ENCODE results near the gene DPH6.
A peak's percentile ranks its signal among the peaks of the same experiment; 100 is the strongest.

The DPH6 gene

GRCh38 chr15:35485411-35485810, 60.6 kb downstream of the DPH6 start:
- Histone ChIP-seq H2AK5ac (ENCODE audit: low read length, severe bottlenecking) (no peak overlapping the region), H2AFZ (ENCODE audit: low read depth, low read length) (no peak overlapping the region), H2BK5ac (ENCODE audit: low read depth, low read length, poor library complexity, severe bottlenecking) (no peak overlapping the region), H3K18ac (ENCODE audit: low read depth in 1 of 2, low read length in 2 of 2) (no peak overlapping the region), H3K4me3 (ENCODE audit: insufficient read depth in 1 of 2, low read depth in 1 of 2, low read length in 2 of 2) (no peak overlapping the region), H3K27ac (ENCODE audit: low read length, poor library complexity, severe bottlenecking) (no peak overlapping the region), H3K9ac (ENCODE audit: low read length) (no peak overlapping the region), H3K4me1 (ENCODE audit: control insufficient read depth, insufficient read depth, low read depth, low read length) (no peaks in the 10 kb centered on the region), H3K27me3 (ENCODE audit: control insufficient read depth in 1 of 2, insufficient read depth in 1 of 2, low read length in 2 of 2) (no peaks in the 10 kb centered on the region), H4K8ac (ENCODE audit: low read length) (no peak overlapping the region), H3K79me1 (replicated peaks; ENCODE audit: low read length, poor library complexity, severe bottlenecking) (peaks cover 2% of the 10 kb centered on the region), H3K23ac (ENCODE audit: low read length in 2 of 2) (no peak overlapping the region), H3K36me3 (ENCODE audit: control insufficient read depth in 1 of 2, insufficient read depth in 2 of 2, low read depth in 1 of 2, low read length in 2 of 2) (peaks cover 6 to 8% of the 10 kb centered on the region in 2 experiments), H3K14ac (ENCODE audit: low read length in 2 of 2) (no peak overlapping the region), H3K4me2 (ENCODE audit: low read length, poor library complexity, severe bottlenecking) (no peak overlapping the region), H2BK120ac (ENCODE audit: low read depth, low read length) (no peak overlapping the region), H3K4ac (ENCODE audit: low read depth in 1 of 2, low read length in 2 of 2) (no peak overlapping the region), H2BK12ac (ENCODE audit: low read length in 2 of 2) (no peak overlapping the region), H4K91ac (ENCODE audit: low read length) (no peak overlapping the region), H2BK15ac (ENCODE audit: low read depth, poor library complexity, severe bottlenecking) (no peak overlapping the region), H3K9me3 (ENCODE audit: control insufficient read depth, low read length) (peaks cover 20% of the 10 kb centered on the region)
- no peak for DNase-seq
- WGBS: no CpG with 5 or more reads among the region's 2 CpGs

- no peak overlapping the region for H3K18ac ChIP-seq (ENCODE audit: low read depth in 1 of 2, low read length in 2 of 2)
- no peak overlapping the region for H2AK5ac ChIP-seq (ENCODE audit: low read length, severe bottlenecking)
- WGBS: 100% methylated on average over 2 of the region's 5 CpGs
- H4K91ac ChIP-seq (ENCODE audit: low read length): no peak overlapping the region
- peaks cover 2% of the 10 kb centered on the region for H3K79me1 ChIP-seq (replicated peaks; ENCODE audit: low read length, poor library complexity, severe bottlenecking)
- no peak overlapping the region for H3K27ac ChIP-seq (ENCODE audit: low read length, poor library complexity, severe bottlenecking)
- no peak overlapping the region for H2BK5ac ChIP-seq (ENCODE audit: low read depth, low read length, poor library complexity, severe bottlenecking)
- H3K4me1 ChIP-seq (ENCODE audit: control insufficient read depth, insufficient read depth, low read depth, low read length): no peaks in the 10 kb centered on the region
- no peak overlapping the region for H3K9ac ChIP-seq (ENCODE audit: low read length)
- peaks cover 4 to 6% of the 10 kb centered on the region in 2 experiments for H3K36me3 ChIP-seq (ENCODE audit: control insufficient read depth in 1 of 2, insufficient read depth in 2 of 2, low read depth in 1 of 2, low read length in 2 of 2)
- H3K27me3 ChIP-seq (ENCODE audit: control insufficient read depth in 1 of 2, insufficient read depth in 1 of 2, low read length in 2 of 2): no peaks in the 10 kb centered on the region
- no peak overlapping the region for H2AFZ ChIP-seq (ENCODE audit: low read depth, low read length)
- no peak for DNase-seq
- H2BK12ac ChIP-seq (ENCODE audit: low read length in 2 of 2): no peak overlapping the region
- H3K23ac ChIP-seq (ENCODE audit: low read length in 2 of 2): no peak overlapping the region
- no peak overlapping the region for H2BK120ac ChIP-seq (ENCODE audit: low read depth, low read length)
- no peak overlapping the region for H3K14ac ChIP-seq (ENCODE audit: low read length in 2 of 2)
- H3K4ac ChIP-seq (ENCODE audit: low read depth in 1 of 2, low read length in 2 of 2): no peak overlapping the region
- H3K4me3 ChIP-seq (ENCODE audit: insufficient read depth in 1 of 2, low read depth in 1 of 2, low read length in 2 of 2): no peak overlapping the region
- H4K8ac ChIP-seq (ENCODE audit: low read length): no peak overlapping the region
- no peak overlapping the region for H3K4me2 ChIP-seq (ENCODE audit: low read length, poor library complexity, severe bottlenecking)
- no peak overlapping the region for H2BK15ac ChIP-seq (ENCODE audit: low read depth, poor library complexity, severe bottlenecking)
- H3K9me3 ChIP-seq (ENCODE audit: control insufficient read depth, low read length): peaks cover 20% of the 10 kb centered on the region
Observed at GRCh38 chr15:35484231-35484945, 61.6 kb downstream of the DPH6 start.

- Histone ChIP-seq H2BK120ac (ENCODE audit: low read depth, low read length) (no peak overlapping the region), H2AFZ (ENCODE audit: low read depth, low read length) (no peak overlapping the region), H3K4me1 (ENCODE audit: control insufficient read depth, insufficient read depth, low read depth, low read length) (no peaks in the 10 kb centered on the region), H3K4me3 (ENCODE audit: insufficient read depth in 1 of 2, low read depth in 1 of 2, low read length in 2 of 2) (no peak overlapping the region), H4K8ac (ENCODE audit: low read length) (no peak overlapping the region), H4K91ac (ENCODE audit: low read length) (no peak overlapping the region), H3K14ac (ENCODE audit: low read length in 2 of 2) (no peak overlapping the region), H2BK12ac (ENCODE audit: low read length in 2 of 2) (no peak overlapping the region), H3K36me3 (ENCODE audit: control insufficient read depth in 1 of 2, insufficient read depth in 2 of 2, low read depth in 1 of 2, low read length in 2 of 2) (peaks cover under 1 to 3% of the 10 kb centered on the region in 2 experiments), H3K27me3 (ENCODE audit: control insufficient read depth in 1 of 2, insufficient read depth in 1 of 2, low read length in 2 of 2) (no peaks in the 10 kb centered on the region), H3K4ac (ENCODE audit: low read depth in 1 of 2, low read length in 2 of 2) (no peak overlapping the region), H3K9ac (ENCODE audit: low read length) (no peak overlapping the region), H3K79me1 (replicated peaks; ENCODE audit: low read length, poor library complexity, severe bottlenecking) (peaks cover 2% of the 10 kb centered on the region), H3K23ac (ENCODE audit: low read length in 2 of 2) (no peak overlapping the region), H2BK15ac (ENCODE audit: low read depth, poor library complexity, severe bottlenecking) (no peak overlapping the region), H3K4me2 (ENCODE audit: low read length, poor library complexity, severe bottlenecking) (no peak overlapping the region), H3K18ac (ENCODE audit: low read depth in 1 of 2, low read length in 2 of 2) (no peak overlapping the region), H3K27ac (ENCODE audit: low read length, poor library complexity, severe bottlenecking) (no peak overlapping the region), H3K9me3 (ENCODE audit: control insufficient read depth, low read length) (peaks cover 8% of the 10 kb centered on the region), H2AK5ac (ENCODE audit: low read length, severe bottlenecking) (no peak overlapping the region), H2BK5ac (ENCODE audit: low read depth, low read length, poor library complexity, severe bottlenecking) (no peak overlapping the region)
- DNase-seq: peak; percentile 56
- no CpG with 5 or more reads among the region's 2 CpGs for WGBS
Observed at GRCh38 chr15:35481992-35482391, 64.0 kb downstream of the DPH6 start.

- 100% methylated on average over 1 of the region's 1 CpG for WGBS
- Histone ChIP-seq H3K18ac (ENCODE audit: low read depth in 1 of 2, low read length in 2 of 2) (no peak overlapping the region), H3K27ac (ENCODE audit: low read length, poor library complexity, severe bottlenecking) (no peak overlapping the region), H3K14ac (ENCODE audit: low read length in 2 of 2) (no peak overlapping the region), H2BK5ac (ENCODE audit: low read depth, low read length, poor library complexity, severe bottlenecking) (no peak overlapping the region), H3K4me2 (ENCODE audit: low read length, poor library complexity, severe bottlenecking) (no peak overlapping the region), H2AFZ (ENCODE audit: low read depth, low read length) (no peak overlapping the region), H2BK15ac (ENCODE audit: low read depth, poor library complexity, severe bottlenecking) (no peak overlapping the region), H3K79me1 (replicated peaks; ENCODE audit: low read length, poor library complexity, severe bottlenecking) (no peaks in the 10 kb centered on the region), H3K4ac (ENCODE audit: low read depth in 1 of 2, low read length in 2 of 2) (no peak overlapping the region), H3K9me3 (ENCODE audit: control insufficient read depth, low read length) (no peaks in the 10 kb centered on the region), H3K9ac (ENCODE audit: low read length) (no peak overlapping the region), H2BK120ac (ENCODE audit: low read depth, low read length) (no peak overlapping the region), H3K27me3 (ENCODE audit: control insufficient read depth in 1 of 2, insufficient read depth in 1 of 2, low read length in 2 of 2) (no peaks in the 10 kb centered on the region), H3K4me1 (ENCODE audit: control insufficient read depth, insufficient read depth, low read depth, low read length) (no peaks in the 10 kb centered on the region), H3K36me3 (ENCODE audit: control insufficient read depth in 1 of 2, insufficient read depth in 2 of 2, low read depth in 1 of 2, low read length in 2 of 2) (no peaks in the 10 kb centered on the region), H4K8ac (ENCODE audit: low read length) (no peak overlapping the region), H3K23ac (ENCODE audit: low read length in 2 of 2) (no peak overlapping the region), H2AK5ac (ENCODE audit: low read length, severe bottlenecking) (no peak overlapping the region), H3K4me3 (ENCODE audit: insufficient read depth in 1 of 2, low read depth in 1 of 2, low read length in 2 of 2) (no peak overlapping the region), H2BK12ac (ENCODE audit: low read length in 2 of 2) (no peak overlapping the region), H4K91ac (ENCODE audit: low read length) (no peak overlapping the region)
- DNase-seq: no peak
Observed at GRCh38 chr15:35481064-35481463, 64.9 kb downstream of the DPH6 start.
